AG08395 (cell line): ENCODE results near the gene SGK1.
"Not testable (repeated sequence)": the region's sequence is repeated elsewhere in the genome, so short reads cannot be mapped to it uniquely, and the experiment has no call there.

Experiments
- DNase-seq: peaks from one replicate; pipeline ENCODE4 v3.0.0; 2012; ENCODE audit warnings: mixed read lengths, low spot score

SGK1 gene

GRCh38 chr6:134187154-134187553, 130.8 kb downstream of the SGK1 start:
- no peak for DNase-seq

GRCh38 chr6:134186355-134186754, 131.6 kb downstream of the SGK1 start:
- DNase-seq: no peak

GRCh38 chr6:134185277-134185676, 132.6 kb downstream of the SGK1 start:
- DNase-seq: no peak

GRCh38 chr6:134183844-134184243, 134.1 kb downstream of the SGK1 start:
- no peak for DNase-seq

GRCh38 chr6:134182528-134182927, 135.4 kb downstream of the SGK1 start:
- no peak for DNase-seq

- DNase-seq: not testable (repeated sequence)
These were observed 136.2 kb downstream of the SGK1 start for GRCh38 chr6:134181726-134182125.

- not testable (repeated sequence) for DNase-seq
These were observed 136.7 kb downstream of the SGK1 start for GRCh38 chr6:134181251-134181650.

- not testable (repeated sequence) for DNase-seq
These were observed 137.4 kb downstream of the SGK1 start for GRCh38 chr6:134180540-134180939.

GRCh38 chr6:134178161-134179044, 139.5 kb downstream of the SGK1 start:
- peak; percentile 86 for DNase-seq

- DNase-seq: peak; percentile 56
These were observed 140.2 kb downstream of the SGK1 start for GRCh38 chr6:134177753-134178160.

GRCh38 chr6:134177236-134177635, 140.7 kb downstream of the SGK1 start:
- DNase-seq: no peak

GRCh38 chr6:134176264-134176975, 141.5 kb downstream of the SGK1 start:
- DNase-seq: no peak

GRCh38 chr6:134175532-134176263, 142.2 kb downstream of the SGK1 start:
- peak; percentile 47 for DNase-seq

GRCh38 chr6:134174672-134175531, 143.0 kb downstream of the SGK1 start:
- peak; percentile 89 for DNase-seq

- DNase-seq: peak; percentile 64
These were observed 143.8 kb downstream of the SGK1 start for GRCh38 chr6:134173936-134174671.

GRCh38 chr6:134173366-134173725, 144.6 kb downstream of the SGK1 start:
- no peak for DNase-seq

GRCh38 chr6:134172706-134173365, 145.1 kb downstream of the SGK1 start:
- DNase-seq: no peak

GRCh38 chr6:134172020-134172705, 145.7 kb downstream of the SGK1 start:
- DNase-seq: no peak

- no peak for DNase-seq
These were observed 146.4 kb downstream of the SGK1 start for GRCh38 chr6:134171517-134171916.

GRCh38 chr6:134170844-134171243, 147.1 kb downstream of the SGK1 start:
- DNase-seq: no peak
